Left renal pelvis (tissue), 4 donors: ENCODE data around the gene SUPT20H. TPM values are rescaled to one million over a fixed set of nuclear protein-coding genes. Genes with fewer than 3 reads are reported as not detected.

Experiments used
- DNase-seq, 4 donors: peaks; one replicate each; pipeline ENCODE4 v3.0.0-alpha.2; 2013; ENCODE audit warnings: low read depth in 4 of 4, low spot score in 3 of 4
- polyA plus RNA-seq, 4 donors: library from polyadenylated mRNA; unstranded; fragments of 120-200 nt; gene quantifications; one replicate each; pipeline ENCODE4 v1.2.1, GENCODE V29; 2013; ENCODE audit not compliant: insufficient read length in 4 of 4

The SUPT20H gene
- polyA plus RNA-seq = 100 to 1,000 TPM in 1 of 4 donors, 10 to 100 TPM in 3; 90.2 to 116 (median 97.9) TPM

DNA sequence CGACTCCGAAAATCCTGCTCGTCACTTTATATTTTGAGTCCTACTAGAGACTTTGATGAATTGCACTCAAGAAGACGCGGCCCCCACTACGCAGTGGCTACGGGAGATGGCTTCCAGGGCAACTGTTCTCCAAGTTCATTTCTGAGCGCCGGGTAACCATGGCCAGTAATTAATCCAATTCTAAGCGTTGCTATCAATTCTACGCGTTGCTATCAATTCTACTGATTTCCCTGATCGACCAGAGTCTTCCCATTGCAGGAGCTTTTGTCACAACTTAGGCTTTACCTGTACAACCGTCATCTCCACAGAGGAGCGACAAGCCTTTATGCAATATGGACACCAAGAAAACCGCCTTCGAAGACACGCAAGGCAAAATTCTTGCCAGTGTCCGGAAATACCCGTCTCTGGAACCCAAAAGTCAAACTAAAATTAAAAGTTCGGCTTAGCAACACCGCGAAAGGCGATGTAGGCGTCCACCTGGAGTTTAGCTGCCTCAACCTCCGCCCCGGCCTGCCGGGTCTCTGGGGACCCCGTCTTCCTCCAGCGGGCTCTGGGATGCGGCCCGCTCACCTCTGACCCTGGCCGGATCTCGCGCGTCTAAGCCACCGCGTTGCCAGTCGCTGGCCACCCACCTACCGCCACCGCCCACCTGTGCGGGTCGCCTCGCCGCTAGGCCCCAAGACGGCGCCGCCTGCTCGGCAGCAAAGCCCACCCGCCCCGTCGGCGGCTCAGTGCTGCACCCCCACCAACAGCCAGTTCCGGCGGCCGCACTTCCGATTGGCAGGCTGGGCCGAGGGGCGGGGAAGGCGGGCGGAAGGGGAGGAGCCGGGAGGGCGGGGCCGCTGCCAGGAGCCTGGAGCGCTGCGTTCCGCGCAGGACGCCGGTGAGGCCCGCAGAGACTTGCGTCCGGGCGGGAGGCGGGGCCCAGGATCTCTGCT lies at the start of gene SUPT20H:
TSS of gene SUPT20H (minus strand) at position 779 of the 938 bp plus-strand sequence. CDS start 8,198 bp downstream, outside the sequence.
- peak; percentile 79 to 86 (median 83) for DNase-seq

DNA sequence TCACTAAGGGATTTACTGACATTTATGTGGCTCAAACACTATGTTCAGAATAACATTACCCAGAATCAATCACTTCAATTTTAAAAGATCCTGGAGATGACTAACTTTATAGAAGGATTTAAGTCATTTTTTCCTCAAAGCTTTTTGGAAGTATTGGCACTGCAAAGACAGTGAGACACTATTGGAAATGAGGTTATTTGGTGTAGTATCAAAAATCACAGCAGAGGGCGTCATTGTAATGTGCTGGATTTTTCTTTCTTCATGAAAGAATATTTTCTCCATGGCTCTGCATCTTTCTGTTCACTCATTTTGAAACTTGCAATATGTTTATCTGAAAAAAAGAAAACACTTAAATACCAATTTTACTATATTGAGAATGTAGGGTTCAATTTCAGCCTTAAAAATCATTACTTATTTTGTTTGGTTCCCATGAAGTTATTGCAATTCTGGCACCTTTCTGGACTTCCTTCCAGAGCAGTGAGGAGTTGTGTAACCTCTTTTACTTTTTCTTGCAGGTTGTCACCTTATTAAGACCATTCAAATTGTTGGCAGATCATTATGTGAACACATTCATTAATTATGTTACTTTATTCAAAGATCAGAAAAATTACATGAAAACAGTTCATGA lies 49.7 kb upstream of the SUPT20H start:
- peak in 2 of 4 donors; percentile 29 to 32 for DNase-seq

DNA sequence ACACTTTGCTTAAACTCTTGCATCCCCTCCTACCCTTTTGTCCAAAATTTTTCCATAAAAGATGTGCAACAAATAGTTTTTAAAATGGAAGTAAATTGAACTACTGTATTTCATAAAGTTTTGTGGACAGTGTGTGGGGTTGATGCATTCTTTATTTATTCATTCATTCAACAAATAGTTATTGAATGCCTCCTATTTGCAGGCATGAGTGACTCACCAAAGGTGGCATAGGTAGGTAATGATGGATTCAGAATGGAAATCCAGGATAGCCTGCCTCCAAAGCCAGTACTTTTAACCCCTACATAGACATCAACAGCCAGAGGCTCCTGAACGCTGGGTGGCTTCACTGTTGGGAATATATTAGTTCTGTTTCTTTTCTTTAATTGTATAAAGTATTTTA lies 48.4 kb upstream of the SUPT20H start:
- DNase-seq = no peak

DNA sequence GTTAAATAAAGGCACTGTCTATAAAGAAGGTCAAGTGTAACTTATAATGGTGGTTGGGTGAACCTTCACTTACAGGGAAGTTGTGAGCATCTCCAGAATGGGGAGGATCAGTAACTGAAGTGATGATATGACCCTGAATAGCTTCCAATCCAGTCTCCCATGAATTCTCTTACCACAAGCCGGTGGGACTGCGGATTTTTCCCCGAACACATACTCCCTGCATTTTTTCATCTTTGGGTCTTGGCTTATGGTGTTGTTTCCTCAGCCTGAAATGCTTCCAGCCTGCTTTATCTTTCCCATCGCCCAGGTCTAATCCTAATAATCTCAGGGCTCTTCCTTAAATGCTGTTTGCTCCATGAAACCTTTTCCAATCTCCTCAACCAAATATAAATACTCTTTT lies 48.0 kb upstream of the SUPT20H start:
- no peak for DNase-seq

DNA sequence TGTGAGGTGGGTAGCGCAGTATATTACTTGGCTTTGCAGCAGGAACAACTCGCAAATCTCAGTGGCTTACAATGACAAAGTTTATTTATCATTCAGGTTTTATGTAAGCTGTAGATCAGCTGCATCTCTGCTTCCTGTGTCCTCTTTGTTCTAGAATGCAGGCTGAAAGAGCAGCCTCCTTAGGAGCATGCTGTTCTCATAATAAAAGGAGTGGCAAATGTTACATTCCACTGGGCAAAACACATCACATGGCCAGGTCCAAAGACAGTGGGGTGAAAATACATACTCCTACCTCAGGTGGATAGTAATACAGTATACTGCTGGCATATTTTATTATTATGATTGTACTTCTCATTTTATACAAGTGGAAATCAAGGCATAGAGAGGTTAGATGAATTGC lies 47.2 kb upstream of the SUPT20H start:
- no peak for DNase-seq

DNA sequence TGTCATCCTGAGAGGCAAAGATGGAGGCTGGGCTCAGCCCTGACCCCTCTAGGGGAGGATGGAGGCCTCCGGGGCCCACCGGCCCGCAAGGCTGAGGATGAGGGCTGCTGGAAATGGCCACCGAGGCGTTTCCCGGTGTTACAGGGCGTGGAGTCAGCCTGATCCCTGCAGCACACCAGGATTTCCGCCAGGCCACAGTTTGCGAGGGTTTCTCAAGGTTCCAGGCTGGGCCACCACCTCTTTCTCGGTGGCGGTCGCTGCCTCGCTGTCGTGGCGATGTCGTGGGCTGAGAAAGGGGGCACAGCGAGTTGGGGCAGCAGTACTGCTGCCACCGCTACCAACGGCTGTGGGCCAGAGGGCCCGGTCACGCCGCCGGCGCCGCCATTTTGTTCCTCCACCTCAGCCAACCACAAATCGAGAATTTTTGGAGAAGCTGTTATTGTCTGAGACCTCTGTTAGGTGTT lies 45.8 kb upstream of the SUPT20H start, which contains the start of gene CSNK1A1L:
TSS of gene CSNK1A1L (minus strand) at position 414 of the 464 bp plus-strand sequence. CDS start at position 6, 408 bp downstream.
- no peak for DNase-seq

DNA sequence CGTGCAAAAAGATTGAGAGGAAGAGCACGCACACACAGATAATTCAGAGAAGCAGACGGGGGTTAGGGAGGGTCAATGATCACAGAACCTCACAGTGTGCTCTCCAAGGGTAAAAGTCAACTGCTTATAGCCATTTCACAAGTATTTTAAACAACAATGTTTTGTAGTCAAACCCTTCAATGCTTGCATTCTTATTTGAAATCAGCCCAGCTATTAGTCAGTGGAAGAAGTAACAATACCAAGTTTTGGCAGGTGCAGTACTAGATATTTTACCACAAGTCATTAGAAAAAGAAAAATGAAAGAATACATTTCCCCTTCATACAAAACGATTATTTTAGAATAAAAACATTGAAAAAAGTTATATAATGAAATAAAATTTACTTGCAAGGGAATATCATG lies 43.4 kb upstream of the SUPT20H start:
- no peak for DNase-seq

DNA sequence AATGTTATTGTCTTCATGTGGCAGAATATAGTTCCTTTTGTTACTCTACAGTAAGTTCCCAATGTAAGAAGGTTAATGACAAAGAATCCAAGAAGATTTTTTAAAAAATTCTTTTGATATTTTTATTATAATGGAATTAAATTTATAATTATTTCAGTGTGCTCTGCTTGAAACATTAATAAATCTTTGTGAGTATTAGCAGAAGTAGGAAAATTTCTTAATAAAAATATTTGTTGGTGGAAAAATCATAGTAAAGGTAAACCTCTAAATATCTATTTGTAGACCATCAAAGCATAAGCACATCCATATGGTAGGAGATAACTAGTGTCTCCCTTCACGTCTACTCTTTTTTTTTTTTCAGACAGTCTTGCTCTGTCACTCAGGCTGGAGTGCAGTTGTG lies 41.7 kb upstream of the SUPT20H start:
- DNase-seq = no peak

DNA sequence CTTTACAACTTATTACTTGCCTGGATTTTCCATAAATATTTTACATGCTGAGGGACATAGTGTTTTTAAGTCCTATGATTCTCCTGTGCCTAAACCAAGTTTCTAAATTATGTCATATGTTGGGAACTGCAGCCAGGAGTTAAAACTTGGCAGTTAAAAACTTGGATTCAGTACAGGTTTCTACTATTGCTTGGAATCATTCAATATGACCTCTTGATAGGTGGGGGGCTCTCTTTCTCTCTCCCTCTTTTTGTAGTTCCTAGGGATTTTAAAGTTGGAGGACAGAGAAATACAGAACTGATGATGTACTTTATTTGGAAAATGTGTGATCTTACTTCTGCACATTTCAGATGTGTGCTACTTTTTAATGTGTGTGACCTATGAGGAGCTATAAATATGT lies 41.2 kb upstream of the SUPT20H start:
- no peak for DNase-seq

DNA sequence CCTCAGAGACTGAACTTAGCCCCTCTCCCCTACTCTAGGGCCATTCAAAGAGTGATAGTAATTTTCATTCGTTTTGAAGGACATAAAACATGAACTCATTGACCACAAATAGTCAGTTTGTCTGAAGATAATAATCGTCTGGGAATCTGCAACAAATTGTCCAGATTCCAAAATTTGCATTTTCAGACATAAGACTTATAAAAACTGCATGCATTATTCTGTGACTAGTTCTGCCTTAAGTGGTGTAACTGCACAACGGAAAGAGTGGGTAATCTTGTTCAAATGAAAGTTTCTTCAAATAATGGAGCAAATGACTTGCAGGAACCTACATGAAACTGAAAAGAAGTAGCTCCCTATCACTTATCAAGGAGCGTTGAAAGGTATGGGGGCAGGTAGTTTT lies 37.6 kb upstream of the SUPT20H start:
- no peak for DNase-seq

DNA sequence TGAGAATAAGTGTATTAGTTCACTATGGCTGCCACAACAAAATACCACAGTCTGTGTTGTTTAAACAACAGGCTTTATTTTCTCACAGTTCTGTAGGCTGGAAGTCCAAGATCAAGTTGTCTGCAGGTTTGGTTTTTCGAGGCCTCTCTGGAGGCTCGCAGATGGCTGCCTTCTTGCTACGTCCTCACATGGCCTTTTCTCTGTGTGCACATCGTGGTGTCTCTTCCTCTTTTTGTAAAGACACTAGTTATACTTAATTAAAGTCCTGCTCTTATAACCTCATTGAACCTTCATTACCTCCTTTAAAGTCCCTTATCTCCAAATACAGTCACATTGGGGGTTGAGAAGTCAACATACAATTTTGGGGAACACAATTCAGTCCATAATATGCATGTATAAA lies 35.4 kb upstream of the SUPT20H start:
- no peak for DNase-seq

DNA sequence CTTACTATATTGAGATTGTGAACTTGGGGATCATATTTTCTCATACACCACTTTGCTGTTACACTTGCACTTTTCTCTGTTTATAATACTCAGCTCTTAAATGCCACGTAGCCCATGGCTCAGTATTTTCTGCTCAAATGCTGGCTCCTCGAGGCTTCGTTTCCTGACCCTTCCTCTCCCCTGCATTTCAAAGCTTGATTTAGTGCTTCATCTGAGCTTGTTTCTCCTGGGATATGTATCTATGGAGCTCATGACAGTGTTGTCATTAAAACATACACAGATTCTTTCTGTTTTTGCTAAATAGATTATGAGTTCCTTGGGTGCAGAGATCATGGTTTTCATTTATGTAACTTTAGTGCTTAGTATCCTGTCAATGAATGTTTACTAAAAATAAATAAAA lies 34.6 kb upstream of the SUPT20H start:
- DNase-seq = no peak

DNA sequence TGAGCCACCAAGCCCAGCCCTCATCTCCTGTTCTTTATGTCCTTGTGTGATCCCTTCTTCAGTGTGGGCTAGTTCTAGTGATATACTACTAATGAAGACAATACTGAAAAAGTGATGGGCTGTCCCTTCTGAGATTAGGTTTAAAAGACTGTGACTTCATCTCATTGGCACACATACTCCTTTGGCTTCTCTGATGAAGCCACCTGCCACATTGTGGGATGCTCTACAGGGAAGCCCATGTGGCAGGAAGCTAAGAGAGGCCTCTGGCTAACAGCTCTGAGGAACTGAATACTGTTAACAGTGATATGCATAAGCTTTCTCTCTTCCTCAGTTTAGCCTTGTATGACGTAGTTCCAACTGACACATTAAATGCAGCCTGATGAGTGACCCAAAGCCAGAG lies 32.3 kb upstream of the SUPT20H start:
- no peak for DNase-seq

DNA sequence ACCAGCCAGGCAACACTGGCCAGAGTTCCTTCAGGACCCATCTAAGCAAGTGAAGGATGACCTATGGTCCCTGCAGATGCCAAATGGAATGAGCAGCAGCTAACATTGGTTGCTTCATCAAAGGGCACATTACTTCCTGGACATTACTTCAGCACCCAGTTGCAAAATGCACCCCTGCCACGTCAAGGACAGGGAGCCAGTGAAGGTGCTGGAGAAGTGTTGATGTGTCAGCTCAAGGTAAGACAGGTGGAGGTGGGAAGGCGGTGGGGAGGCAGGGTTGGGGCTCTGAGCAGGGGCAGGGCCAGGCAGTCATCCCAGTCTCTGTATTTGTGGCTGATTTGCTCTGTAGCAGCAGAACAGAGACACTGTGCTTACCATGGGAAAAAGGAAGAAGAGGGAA lies 31.4 kb upstream of the SUPT20H start:
- no peak for DNase-seq

DNA sequence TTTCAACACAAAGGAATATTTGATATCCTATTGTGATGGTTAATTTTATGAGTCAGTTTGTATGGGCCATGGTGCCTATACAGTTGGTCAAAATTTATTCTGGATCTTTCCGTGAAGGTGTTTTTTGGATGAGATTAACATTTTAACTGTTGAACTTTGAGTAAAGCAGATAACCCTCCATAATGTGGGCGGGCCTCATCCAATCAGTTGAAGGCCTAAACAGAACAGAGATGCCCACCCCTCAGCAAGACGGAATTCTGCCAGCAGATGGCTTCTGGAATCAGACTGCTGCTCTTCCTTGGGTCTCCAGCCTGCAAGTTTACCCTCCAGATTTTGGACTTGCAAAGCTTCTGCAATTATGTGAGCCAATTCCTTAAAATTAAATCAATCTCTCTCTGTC lies 30.0 kb upstream of the SUPT20H start:
- DNase-seq = no peak

DNA sequence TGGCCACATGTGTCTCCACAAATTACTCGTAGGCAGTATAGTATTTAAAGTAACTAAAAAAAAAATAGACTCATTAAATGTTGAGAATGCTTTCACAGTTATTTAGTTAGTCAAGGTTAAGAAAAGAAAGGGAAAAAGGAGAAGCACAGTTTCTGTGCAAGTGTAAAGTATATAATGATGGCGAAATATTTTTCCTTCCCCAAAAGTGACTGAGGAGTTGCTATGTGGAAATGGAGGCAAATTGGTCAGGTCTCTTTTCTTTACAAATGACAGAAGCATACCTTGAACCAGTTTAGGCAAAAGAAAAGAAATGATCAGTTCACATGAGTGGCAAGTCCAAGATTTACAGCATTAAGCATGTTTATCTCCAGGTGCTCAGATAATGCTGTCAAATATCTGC lies 28.0 kb upstream of the SUPT20H start:
- no peak for DNase-seq

DNA sequence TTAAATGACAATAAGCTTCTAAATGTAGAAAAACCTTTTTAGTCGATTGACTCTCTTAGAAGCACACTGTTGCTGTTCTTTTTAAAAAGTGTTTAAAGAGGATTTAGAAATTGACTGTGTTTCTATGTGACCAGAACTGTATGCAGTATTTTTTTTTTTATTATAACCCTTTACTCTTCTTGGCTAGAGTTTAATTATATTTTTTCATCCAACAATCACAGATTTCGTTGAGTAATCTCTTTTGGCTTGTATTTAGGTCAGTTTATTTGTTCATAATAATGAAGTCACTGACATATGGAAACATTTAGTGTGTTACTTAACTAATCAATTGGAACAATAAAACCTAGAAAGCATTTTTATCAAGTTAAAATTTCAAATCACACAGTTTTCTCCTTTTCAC lies 26.1 kb upstream of the SUPT20H start:
- DNase-seq = no peak

DNA sequence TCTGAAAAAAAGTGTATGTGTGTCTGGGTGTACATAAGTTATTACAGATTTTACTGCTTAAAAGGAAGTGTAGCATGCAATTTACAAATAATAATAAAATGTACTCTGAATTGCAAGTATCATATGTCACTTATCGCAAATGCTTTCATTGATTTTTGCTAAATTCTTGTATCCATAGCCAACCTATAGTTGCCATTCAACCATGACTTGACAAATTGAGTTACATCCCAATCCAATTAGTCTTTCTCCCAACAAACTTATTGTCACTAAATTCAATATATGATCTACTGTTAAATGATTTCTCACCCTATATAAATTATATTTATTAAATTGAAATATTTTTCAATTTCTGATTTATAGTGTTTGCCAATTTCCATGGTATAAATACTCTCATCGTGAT lies 17.3 kb upstream of the SUPT20H start:
- DNase-seq = no peak

DNA sequence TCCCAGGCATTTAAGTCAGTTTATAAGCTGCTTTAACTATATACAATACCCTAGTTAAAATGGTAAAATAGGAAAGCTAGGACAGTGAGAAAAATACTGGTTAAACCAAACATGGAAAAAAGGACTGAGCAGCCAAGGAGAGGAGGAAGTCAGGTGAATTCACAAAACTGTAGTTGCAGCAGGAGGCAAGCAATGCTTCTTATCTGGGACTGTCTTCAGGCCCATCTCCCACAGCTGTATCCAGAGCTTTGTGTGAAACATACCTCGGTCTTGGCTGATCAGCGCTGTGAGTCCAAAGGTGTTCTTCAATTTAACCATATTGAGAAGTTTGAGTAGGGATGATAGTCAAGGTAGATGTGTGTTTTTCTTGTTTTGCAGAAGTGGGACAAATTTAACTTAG lies 15.7 kb upstream of the SUPT20H start:
- DNase-seq = no peak

DNA sequence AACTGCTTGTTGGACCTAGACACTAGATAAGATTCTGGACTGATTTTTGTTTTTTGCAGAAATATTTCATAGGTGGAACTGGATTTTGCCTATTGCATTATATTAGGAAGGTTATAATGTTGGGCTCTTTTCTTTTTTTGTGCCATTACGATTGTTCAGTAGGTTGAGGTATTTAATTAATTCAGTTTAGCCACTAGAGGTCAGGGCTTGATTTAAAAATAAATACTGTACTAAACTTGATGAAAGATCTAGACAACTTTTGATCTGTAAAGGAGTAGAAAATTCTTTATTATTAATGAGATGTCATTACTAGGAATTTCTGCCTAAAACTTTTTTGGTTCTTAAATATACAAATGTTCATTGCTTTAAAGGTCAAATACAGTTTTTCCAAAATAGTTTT lies 15.2 kb upstream of the SUPT20H start:
- no peak for DNase-seq

DNA sequence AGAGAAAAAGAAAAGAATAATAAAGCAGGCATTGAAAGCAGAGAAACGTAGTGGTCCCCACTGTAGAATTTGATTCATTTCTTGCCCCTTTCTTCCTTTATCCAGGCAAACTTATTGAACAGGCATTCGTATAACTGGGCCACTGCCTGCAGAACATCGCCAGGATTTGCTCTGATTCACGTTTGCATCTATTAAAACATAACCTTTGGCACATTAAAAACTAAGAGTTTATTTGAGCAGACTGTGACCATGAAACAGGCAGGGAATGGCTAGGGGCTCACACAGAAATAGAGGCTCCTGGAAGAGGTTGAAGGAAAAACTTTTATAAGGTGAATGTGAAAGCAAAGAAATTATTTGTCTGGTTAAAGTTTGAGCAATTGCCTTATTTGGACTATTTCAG lies 12.5 kb upstream of the SUPT20H start:
- DNase-seq = no peak

DNA sequence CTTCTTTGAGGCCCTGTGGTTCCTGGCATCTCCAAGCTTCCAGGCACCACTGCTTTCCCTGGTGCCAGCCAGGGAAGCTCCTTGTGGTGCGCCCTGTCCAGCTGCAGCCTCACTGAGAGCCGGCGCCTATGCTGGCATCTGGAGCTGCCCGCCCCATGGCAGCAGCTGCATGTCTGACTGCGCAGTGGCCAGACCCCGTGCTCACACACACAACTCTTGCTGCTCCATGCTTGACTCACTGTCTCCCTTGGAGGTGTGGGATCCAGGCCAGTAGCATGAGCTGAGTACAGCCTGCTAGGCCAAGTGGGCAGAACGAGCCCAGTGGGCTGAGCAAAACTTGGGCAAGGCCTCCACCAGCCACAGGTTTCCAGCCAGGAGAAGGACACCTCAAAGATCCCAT lies 11.5 kb upstream of the SUPT20H start:
- no peak for DNase-seq
